Measurements from ENCODE around the gene ARRDC5. TPM values are rescaled to one million over a fixed set of nuclear protein-coding genes. Genes with fewer than 3 reads are reported as not detected.
"Not testable (repeated sequence)": the region's sequence is repeated elsewhere in the genome, so short reads cannot be mapped to it uniquely, and the experiment has no call there.

Gene ARRDC5
- total RNA-seq (0.04 TPM), polyA plus RNA-seq (ENCODE audit: insufficient read depth in 1 of 8, insufficient read length in 8 of 8, low replicate concordance in 1 of 8) (under 1 TPM in 4 of 8 donors, not detected in 4; 0.06 to 0.16 (median 0.11) TPM)
- long read RNA-seq, donor 1, result 0 reads
- long read RNA-seq, donor 2, result 0 reads
- long read RNA-seq, donor 3, result 0 reads
- long read RNA-seq, donor 4, result 0 reads
- long read RNA-seq, donor 5, result 0 reads
- long read RNA-seq, donor 6, result 0 reads
- long read RNA-seq, donor 7, result 0 reads
- long read RNA-seq, donor 8, result 0 reads
- long read RNA-seq, donor 9, result 0 reads
- long read RNA-seq, donor 10, result 0 reads
- long read RNA-seq, donor 11, result 0 reads

DNA sequence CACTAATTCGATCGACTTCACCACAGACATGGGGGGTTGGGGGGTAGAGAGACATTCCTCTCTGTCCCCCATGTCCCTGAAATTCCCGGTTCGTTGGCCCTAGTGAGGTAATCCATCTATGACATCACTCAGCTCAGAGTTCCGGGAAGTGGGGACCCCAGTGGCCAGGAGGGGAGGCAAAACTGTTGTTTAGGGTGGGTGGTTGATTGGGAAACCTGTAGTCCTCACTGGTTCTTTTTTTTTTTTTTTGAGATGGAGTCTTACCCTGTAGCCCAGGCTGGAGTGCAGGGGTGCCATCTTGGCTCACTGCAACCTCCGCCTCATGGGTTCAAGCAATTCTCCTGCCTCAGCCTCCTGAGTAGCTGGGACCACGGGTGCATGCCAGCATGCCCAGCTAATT is at the start of gene ARRDC5:
Gene ARRDC5, minus strand, starts transcription at position 101 of the 400 bp plus-strand sequence. Its CDS starts 71 bp downstream, at position 30.
- Histone ChIP-seq H3K27ac (ENCODE audit: low read length) (no peak within 1 kb of the TSS), H3K36me3 (ENCODE audit: control insufficient read depth, insufficient read depth, low read length) (no peaks in the 10 kb centered on the region), H3K9me3 (replicated peaks; ENCODE audit: control insufficient read depth, low read depth, low read length) (no peaks in the 10 kb centered on the region), H3K4me3 (ENCODE audit: low read length) (no peak within 1 kb of the TSS), H3K27me3 (ENCODE audit: control insufficient read depth, insufficient read depth, low read length) (no peaks in the 10 kb centered on the region), H3K4me1 (ENCODE audit: control insufficient read depth, insufficient read depth, low read length) (no peaks in the 10 kb centered on the region)
- DNase-seq, result no peak
- 88% methylated on average over 4 of the region's 7 CpGs for WGBS (ENCODE audit: insufficient coverage)

DNA sequence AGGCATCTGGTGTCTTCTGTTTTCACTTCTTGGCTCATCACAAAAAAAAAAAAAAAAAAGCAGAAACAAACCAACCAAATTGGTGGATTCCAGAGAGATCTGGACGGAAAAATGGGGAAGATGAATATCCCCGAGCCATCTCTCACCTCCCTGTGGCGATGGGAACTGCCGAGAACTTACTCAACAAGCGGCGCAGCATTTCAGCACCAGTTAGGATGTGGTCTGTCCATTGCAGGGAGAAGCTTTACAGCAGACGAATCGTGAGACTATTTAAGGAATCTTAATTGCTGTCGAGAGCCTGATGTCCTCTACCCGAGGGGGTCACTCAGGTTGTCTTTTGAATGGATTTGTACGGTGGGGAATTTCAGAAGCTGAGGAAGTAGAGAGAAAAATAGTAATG is 49.0 kb upstream of the ARRDC5 start:
- Histone ChIP-seq H3K36me3 (ENCODE audit: control insufficient read depth, insufficient read depth, low read length) (peaks cover 70% of the 10 kb centered on the region), H3K27me3 (ENCODE audit: control insufficient read depth, insufficient read depth, low read length) (no peaks in the 10 kb centered on the region), H3K27ac (ENCODE audit: low read length) (no peak overlapping the region), H3K4me1 (ENCODE audit: control insufficient read depth, insufficient read depth, low read length) (no peaks in the 10 kb centered on the region), H3K9me3 (replicated peaks; ENCODE audit: control insufficient read depth, low read depth, low read length) (no peaks in the 10 kb centered on the region), H3K4me3 (ENCODE audit: low read length) (no peak overlapping the region)
- DNase-seq, result no peak
- WGBS (ENCODE audit: insufficient coverage), result 79% methylated on average over 8 of the region's 11 CpGs

DNA sequence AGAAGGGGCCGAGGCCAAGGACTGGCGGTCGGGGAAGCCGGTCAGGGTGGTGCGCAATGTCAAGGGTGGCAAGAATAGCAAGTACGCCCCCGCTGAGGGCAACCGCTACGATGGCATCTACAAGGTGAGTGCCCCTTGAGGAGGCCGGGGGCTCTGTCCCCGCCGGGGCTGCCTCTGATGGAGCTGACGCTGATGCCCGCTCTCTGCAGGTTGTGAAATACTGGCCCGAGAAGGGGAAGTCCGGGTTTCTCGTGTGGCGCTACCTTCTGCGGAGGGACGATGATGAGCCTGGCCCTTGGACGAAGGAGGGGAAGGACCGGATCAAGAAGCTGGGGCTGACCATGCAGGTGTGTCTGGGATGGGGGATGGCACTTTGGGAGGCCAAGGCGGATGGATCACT is 48.0 kb upstream of the ARRDC5 start:
- not testable (repeated sequence) for H3K4me3 ChIP-seq (ENCODE audit: low read length); H3K4me1 ChIP-seq (ENCODE audit: control insufficient read depth, insufficient read depth, low read length); H3K27me3 ChIP-seq (ENCODE audit: control insufficient read depth, insufficient read depth, low read length); H3K27ac ChIP-seq (ENCODE audit: low read length); H3K9me3 ChIP-seq (replicated peaks; ENCODE audit: control insufficient read depth, low read depth, low read length); DNase-seq
- peaks cover 68% of the 10 kb centered on the region for H3K36me3 ChIP-seq (ENCODE audit: control insufficient read depth, insufficient read depth, low read length)
- WGBS (ENCODE audit: insufficient coverage), result 78% methylated on average over 9 of the region's 23 CpGs

DNA sequence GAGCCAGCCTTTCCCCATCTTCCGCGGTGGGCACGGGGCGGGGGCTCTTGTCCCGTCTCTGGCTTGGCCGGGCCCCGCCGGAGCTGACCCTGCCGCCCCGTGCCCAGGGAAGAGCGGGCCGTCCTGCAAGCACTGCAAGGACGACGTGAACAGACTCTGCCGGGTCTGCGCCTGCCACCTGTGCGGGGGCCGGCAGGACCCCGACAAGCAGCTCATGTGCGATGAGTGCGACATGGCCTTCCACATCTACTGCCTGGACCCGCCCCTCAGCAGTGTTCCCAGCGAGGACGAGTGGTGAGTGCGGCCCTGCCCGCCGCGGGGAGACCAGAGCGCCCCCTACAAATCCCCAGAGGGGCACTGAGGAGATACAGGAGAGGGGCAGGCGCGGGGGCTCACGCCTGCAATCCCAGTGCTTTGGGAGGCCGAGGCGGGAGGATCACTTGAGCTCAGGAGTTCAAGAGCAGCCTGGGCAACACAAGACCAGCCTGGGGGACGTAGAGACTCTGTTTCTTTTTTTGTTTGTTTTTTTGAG is 39.0 kb upstream of the ARRDC5 start:
- H3K36me3 ChIP-seq (ENCODE audit: control insufficient read depth, insufficient read depth, low read length), result peaks cover 40% of the 10 kb centered on the region
- WGBS (ENCODE audit: insufficient coverage), result 95% methylated on average over 28 of the region's 35 CpGs

DNA sequence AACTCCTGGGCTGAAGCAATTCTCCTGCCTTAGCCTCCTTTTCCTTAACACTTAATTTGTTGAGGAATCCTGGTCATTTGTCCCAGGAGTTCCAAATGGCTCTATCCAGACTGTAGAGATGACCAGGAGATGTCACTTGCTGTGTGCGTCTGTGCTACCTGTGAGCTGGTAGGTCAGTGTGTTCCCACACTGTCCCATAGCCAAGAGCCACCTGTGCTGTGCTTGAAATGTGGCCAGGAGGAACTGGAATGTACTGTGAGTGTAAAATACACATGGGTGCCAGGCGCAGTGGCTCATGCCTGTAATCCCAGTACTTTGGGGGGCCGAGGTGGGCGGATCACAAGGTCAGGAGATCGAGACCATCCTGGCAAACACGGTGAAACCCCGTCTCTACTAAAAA is 36.8 kb upstream of the ARRDC5 start:
- 100% methylated on average over 2 of the region's 7 CpGs for WGBS (ENCODE audit: insufficient coverage)
- Histone ChIP-seq H3K27ac (ENCODE audit: low read length) (no peak overlapping the region), H3K4me1 (ENCODE audit: control insufficient read depth, insufficient read depth, low read length) (no peaks in the 10 kb centered on the region), H3K4me3 (ENCODE audit: low read length) (no peak overlapping the region), H3K9me3 (replicated peaks; ENCODE audit: control insufficient read depth, low read depth, low read length) (no peaks in the 10 kb centered on the region), H3K27me3 (ENCODE audit: control insufficient read depth, insufficient read depth, low read length) (no peaks in the 10 kb centered on the region), H3K36me3 (ENCODE audit: control insufficient read depth, insufficient read depth, low read length) (peaks cover 37% of the 10 kb centered on the region)
- DNase-seq, result no peak

More for the DNA sequence above, 39.0 kb upstream of the ARRDC5 start:
- DNase-seq; H3K9me3 ChIP-seq (replicated peaks; ENCODE audit: control insufficient read depth, low read depth, low read length); H3K27me3 ChIP-seq (ENCODE audit: control insufficient read depth, insufficient read depth, low read length); H3K4me3 ChIP-seq (ENCODE audit: low read length); H3K27ac ChIP-seq (ENCODE audit: low read length); H3K4me1 ChIP-seq (ENCODE audit: control insufficient read depth, insufficient read depth, low read length): not testable (repeated sequence)

DNA sequence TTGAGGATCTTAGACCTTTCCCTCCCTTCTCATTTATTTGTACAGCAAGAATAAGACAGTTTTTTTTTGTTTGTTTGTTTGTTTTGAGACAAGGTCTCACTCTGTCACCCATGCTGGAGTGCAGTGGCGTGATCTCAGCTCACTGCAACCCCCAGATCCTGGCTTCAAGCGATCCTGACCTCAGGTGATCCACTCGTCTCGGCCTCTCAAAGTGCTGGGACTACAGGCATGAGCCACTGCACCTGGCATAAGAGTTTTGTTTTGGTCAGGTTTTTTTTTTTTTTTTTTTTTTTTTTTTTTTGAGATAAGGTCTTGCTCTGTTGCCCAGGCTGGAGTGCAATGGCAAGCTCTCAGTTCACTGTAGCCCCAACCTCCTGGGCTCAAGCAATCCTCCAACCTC is 35.8 kb upstream of the ARRDC5 start:
- H3K9me3 ChIP-seq (replicated peaks; ENCODE audit: control insufficient read depth, low read depth, low read length), result not testable (repeated sequence)

DNA sequence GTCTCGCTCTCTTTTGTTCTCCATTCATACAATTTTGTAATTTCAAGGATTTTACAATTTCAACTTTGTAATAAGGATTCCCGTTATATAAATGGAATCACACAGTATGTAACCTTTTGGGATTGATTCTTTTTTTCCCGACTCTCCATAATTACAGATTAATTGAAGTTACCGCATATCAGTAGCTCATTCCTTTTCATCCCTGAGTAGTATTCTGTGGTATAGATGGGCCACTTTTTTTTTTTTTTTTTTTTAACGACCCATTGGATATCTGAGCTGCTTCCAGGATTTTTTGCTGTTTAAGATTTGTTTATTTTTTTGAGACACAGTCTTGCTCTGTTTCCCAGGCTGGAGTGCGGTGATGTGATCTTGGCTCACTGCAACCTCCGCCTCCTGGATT is 34.4 kb upstream of the ARRDC5 start:
- WGBS (ENCODE audit: insufficient coverage), result no CpG with 5 or more reads among the region's 7 CpGs
- H3K4me1 ChIP-seq (ENCODE audit: control insufficient read depth, insufficient read depth, low read length), result no peaks in the 10 kb centered on the region
- H3K36me3 ChIP-seq (ENCODE audit: control insufficient read depth, insufficient read depth, low read length), result peaks cover 44% of the 10 kb centered on the region
- no peaks in the 10 kb centered on the region for H3K9me3 ChIP-seq (replicated peaks; ENCODE audit: control insufficient read depth, low read depth, low read length)
- no peak overlapping the region for H3K27ac ChIP-seq (ENCODE audit: low read length)
- no peak for DNase-seq
- no peaks in the 10 kb centered on the region for H3K27me3 ChIP-seq (ENCODE audit: control insufficient read depth, insufficient read depth, low read length)
- H3K4me3 ChIP-seq (ENCODE audit: low read length), result no peak overlapping the region

More for the DNA sequence above, 35.8 kb upstream of the ARRDC5 start:
- whole genome bisulfite sequencing (ENCODE audit: insufficient coverage), result 100% methylated on average over 1 of the region's 4 CpGs
- H3K4me3 ChIP-seq (ENCODE audit: low read length); H3K27me3 ChIP-seq (ENCODE audit: control insufficient read depth, insufficient read depth, low read length); H3K4me1 ChIP-seq (ENCODE audit: control insufficient read depth, insufficient read depth, low read length); DNase-seq; H3K27ac ChIP-seq (ENCODE audit: low read length): not testable (repeated sequence)
- peaks cover 36% of the 10 kb centered on the region for H3K36me3 ChIP-seq (ENCODE audit: control insufficient read depth, insufficient read depth, low read length)

DNA sequence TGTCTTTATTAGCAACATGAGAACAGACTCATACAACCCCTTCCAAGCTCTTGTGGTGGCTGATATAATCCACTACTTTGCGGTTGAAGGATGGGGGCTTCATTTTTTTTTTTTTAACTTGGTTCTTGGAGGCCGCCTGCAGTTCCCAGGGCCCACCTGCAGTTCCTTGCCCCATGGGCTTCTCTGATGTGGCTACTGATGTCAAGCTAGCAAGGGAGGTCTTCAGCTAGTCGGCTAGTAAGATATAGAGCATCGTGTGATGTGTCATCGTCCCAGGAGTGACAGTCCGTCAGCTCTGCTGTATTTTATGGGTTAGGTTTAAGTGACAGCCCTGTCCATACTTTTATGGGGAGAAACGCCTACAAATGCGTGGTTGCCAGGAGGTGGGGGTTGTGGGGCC is 32.7 kb upstream of the ARRDC5 start:
- H3K4me1 ChIP-seq (ENCODE audit: control insufficient read depth, insufficient read depth, low read length), result no peaks in the 10 kb centered on the region
- no peaks in the 10 kb centered on the region for H3K27me3 ChIP-seq (ENCODE audit: control insufficient read depth, insufficient read depth, low read length)
- peaks cover 46% of the 10 kb centered on the region for H3K36me3 ChIP-seq (ENCODE audit: control insufficient read depth, insufficient read depth, low read length)
- no peaks in the 10 kb centered on the region for H3K9me3 ChIP-seq (replicated peaks; ENCODE audit: control insufficient read depth, low read depth, low read length)
- H3K4me3 ChIP-seq (ENCODE audit: low read length), result no peak overlapping the region
- no peak for DNase-seq
- H3K27ac ChIP-seq (ENCODE audit: low read length), result no peak overlapping the region
- 84% methylated on average over 6 of the region's 8 CpGs for WGBS (ENCODE audit: insufficient coverage)

DNA sequence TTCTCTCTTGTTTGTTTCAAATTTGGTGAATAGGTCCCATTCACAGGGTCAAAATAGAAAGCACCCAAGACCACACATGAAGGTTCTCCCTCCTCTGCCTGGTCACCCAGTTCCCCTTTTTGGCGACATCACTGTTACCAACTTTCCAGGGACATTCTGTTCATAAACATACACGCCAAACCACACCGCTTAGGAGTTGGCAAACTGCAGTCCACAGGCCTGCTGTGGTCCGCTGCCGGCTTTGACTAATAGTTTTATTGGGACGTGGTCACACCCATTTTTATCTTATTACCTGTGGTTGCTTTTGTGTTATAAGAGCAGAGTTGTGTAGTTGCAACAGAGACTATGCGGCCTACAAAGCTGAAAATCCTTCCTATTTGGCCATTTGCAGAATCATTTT is 30.8 kb upstream of the ARRDC5 start:
- Histone ChIP-seq H3K4me1 (ENCODE audit: control insufficient read depth, insufficient read depth, low read length) (no peaks in the 10 kb centered on the region), H3K9me3 (replicated peaks; ENCODE audit: control insufficient read depth, low read depth, low read length) (no peaks in the 10 kb centered on the region), H3K27ac (ENCODE audit: low read length) (no peak overlapping the region), H3K36me3 (ENCODE audit: control insufficient read depth, insufficient read depth, low read length) (peaks cover 53% of the 10 kb centered on the region), H3K27me3 (ENCODE audit: control insufficient read depth, insufficient read depth, low read length) (no peaks in the 10 kb centered on the region), H3K4me3 (ENCODE audit: low read length) (no peak overlapping the region)
- 67% methylated on average over 1 of the region's 7 CpGs for WGBS (ENCODE audit: insufficient coverage)
- DNase-seq, result no peak

DNA sequence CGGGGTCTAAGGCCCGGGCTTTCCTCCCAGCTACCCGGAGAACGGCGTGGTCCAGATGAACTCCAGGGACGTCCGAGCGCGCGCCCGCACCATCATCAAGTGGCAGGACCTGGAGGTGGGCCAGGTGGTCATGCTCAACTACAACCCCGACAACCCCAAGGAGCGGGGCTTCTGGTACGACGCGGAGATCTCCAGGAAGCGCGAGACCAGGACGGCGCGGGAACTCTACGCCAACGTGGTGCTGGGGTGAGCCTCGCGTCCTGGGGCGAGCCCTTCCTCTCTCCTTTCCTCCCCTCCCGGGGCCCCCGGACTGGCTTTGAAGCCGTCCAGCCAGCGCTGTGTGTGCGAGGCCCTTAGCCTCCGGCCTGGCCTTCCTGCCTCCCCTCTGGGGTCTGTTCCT is 30.0 kb upstream of the ARRDC5 start:
- Histone ChIP-seq H3K27me3 (ENCODE audit: control insufficient read depth, insufficient read depth, low read length) (no peaks in the 10 kb centered on the region), H3K4me3 (ENCODE audit: low read length) (no peak overlapping the region), H3K9me3 (replicated peaks; ENCODE audit: control insufficient read depth, low read depth, low read length) (no peaks in the 10 kb centered on the region), H3K4me1 (ENCODE audit: control insufficient read depth, insufficient read depth, low read length) (no peaks in the 10 kb centered on the region), H3K27ac (ENCODE audit: low read length) (no peak overlapping the region), H3K36me3 (ENCODE audit: control insufficient read depth, insufficient read depth, low read length) (peaks cover 61% of the 10 kb centered on the region)
- DNase-seq, result no peak
- 97% methylated on average over 26 of the region's 32 CpGs for WGBS (ENCODE audit: insufficient coverage)

Measured in muscle of leg (tissue), 16 donors.